Gastroesophageal sphincter (tissue), 3 donors: ENCODE data around the gene KIAA1958.

Experiments used
- EP300 ChIP-seq: sonication (generic); formaldehyde crosslinking; IDR thresholded peaks from one replicate; pipeline ENCODE4 v1.6.1; 2017; ENCODE audit warnings: antibody characterized with exemption, mild to moderate bottlenecking
- POLR2A ChIP-seq, 2 donors: fragments of 450-650 bp; IDR thresholded peaks; one replicate each; pipeline ENCODE4 v1.6.1; 2017; ENCODE audit warnings: antibody characterized with exemption in 2 of 2, mild to moderate bottlenecking in 2 of 2, moderate library complexity in 1 of 2
- POLR2AphosphoS5 ChIP-seq: sonication (generic); formaldehyde crosslinking; IDR thresholded peaks from one replicate; pipeline ENCODE4 v1.6.1; 2017; ENCODE audit warnings: antibody characterized with exemption
- TF ChIP-seq, protein P1 (sequence below), 4 experiments: fragments of 200-600 bp in 2 of 4; fragments of 450-650 bp in 2 of 4; sonication (generic) in 1 of 4; IDR thresholded peaks; one replicate each; pipeline ENCODE4 v1.5.1; 2017 to 2019; ENCODE audit warnings: antibody characterized with exemption in 4 of 4, mild to moderate bottlenecking in 2 of 4, moderate library complexity in 2 of 4

DNA sequence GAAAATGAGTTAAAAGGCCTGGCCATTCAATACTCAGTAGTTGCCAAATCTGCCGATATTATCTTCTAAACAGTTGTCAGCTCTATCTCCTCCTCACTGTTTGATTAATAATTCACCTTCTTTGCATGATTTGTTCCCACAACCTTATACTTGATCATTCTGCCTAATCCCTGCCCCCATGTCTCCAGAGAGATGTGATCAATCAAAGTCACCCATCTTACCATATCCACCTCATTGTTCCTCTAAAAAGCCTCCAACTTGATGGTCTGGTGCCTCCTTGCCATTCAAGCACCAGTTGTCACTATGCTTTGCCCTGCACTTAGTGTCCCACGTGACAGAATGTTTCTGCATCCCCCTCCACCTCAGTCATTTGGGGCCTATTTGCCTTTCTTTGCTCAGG, 41.3 kb downstream of the KIAA1958 start:
- TF ChIP-seq, protein P1, sequence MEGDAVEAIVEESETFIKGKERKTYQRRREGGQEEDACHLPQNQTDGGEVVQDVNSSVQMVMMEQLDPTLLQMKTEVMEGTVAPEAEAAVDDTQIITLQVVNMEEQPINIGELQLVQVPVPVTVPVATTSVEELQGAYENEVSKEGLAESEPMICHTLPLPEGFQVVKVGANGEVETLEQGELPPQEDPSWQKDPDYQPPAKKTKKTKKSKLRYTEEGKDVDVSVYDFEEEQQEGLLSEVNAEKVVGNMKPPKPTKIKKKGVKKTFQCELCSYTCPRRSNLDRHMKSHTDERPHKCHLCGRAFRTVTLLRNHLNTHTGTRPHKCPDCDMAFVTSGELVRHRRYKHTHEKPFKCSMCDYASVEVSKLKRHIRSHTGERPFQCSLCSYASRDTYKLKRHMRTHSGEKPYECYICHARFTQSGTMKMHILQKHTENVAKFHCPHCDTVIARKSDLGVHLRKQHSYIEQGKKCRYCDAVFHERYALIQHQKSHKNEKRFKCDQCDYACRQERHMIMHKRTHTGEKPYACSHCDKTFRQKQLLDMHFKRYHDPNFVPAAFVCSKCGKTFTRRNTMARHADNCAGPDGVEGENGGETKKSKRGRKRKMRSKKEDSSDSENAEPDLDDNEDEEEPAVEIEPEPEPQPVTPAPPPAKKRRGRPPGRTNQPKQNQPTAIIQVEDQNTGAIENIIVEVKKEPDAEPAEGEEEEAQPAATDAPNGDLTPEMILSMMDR (IDR thresholded peaks at IDR 0.05), result no peak
- no peak for TF ChIP-seq POLR2A (IDR thresholded peaks at IDR 0.05)
- no peak for TF ChIP-seq EP300
- no peak for TF ChIP-seq POLR2AphosphoS5
